ENCODE measurements around the gene IGFBP4.

- TF ChIP-seq CTCF (IDR thresholded peaks at IDR 0.05) (no peak), POLR2A (IDR thresholded peaks at IDR 0.05) (no peak)
These were observed 35.2 kb downstream of the IGFBP4 start for GRCh38 chr17:40478486-40478885.

All from testis (tissue), 2 donors.